Neural progenitor cell (in vitro differentiated cells): ENCODE data around the gene ACAN.

Experiments used
- EZH2 ChIP-seq: fragments of 200-600 bp; sonication (generic); IDR thresholded peaks from 2 replicates; pipeline ENCODE4 v1.6.1; 2017; ENCODE audit warnings: antibody characterized with exemption, mild to moderate bottlenecking, moderate library complexity
- TF ChIP-seq, protein P1 (sequence below): fragments of 200-600 bp; sonication (generic); IDR thresholded peaks from 2 replicates; pipeline ENCODE4 v1.5.1; 2017; ENCODE audit warnings: antibody characterized with exemption, mild to moderate bottlenecking

DNA sequence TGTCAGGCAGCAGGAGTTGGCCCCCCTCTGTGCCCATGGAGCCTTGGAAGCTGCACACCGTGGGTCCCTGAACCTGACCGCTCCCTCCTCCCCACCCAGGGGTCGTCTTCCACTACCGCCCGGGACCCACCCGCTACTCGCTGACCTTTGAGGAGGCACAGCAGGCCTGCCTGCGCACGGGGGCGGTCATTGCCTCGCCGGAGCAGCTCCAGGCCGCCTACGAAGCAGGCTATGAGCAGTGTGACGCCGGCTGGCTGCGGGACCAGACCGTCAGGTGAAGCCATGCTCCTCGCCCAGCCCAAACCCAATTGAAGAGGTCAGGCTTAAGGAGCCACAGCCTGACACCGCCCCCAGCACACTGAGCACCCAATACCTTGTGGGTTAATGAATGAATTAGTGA, 43.9 kb downstream of the ACAN start:
- TF ChIP-seq, protein P1, sequence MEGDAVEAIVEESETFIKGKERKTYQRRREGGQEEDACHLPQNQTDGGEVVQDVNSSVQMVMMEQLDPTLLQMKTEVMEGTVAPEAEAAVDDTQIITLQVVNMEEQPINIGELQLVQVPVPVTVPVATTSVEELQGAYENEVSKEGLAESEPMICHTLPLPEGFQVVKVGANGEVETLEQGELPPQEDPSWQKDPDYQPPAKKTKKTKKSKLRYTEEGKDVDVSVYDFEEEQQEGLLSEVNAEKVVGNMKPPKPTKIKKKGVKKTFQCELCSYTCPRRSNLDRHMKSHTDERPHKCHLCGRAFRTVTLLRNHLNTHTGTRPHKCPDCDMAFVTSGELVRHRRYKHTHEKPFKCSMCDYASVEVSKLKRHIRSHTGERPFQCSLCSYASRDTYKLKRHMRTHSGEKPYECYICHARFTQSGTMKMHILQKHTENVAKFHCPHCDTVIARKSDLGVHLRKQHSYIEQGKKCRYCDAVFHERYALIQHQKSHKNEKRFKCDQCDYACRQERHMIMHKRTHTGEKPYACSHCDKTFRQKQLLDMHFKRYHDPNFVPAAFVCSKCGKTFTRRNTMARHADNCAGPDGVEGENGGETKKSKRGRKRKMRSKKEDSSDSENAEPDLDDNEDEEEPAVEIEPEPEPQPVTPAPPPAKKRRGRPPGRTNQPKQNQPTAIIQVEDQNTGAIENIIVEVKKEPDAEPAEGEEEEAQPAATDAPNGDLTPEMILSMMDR: no peak
- TF ChIP-seq EZH2: no peak
